ENCODE measurements around the gene HSPB6.

HSPB6 gene

DNA sequence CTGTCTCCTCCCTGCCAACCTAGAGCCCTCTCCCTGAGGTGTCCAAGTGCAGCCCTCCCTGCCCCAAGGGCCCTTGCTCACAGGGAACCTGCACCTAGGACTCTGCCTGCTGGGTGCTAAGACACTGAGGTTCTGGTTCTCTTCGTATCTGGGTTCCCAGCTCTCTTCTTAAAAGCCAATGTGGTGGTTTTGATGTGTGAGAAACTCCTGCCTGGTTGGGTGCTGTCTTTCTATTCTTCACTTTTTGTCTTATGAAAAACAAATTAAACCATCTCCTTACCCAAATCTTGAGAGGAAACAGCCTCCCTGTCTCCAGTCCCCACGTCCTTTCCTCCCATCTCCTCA, 43.4 kb downstream of the HSPB6 start:
- Histone ChIP-seq H3K36me3 (ENCODE audit: control insufficient read depth, insufficient read depth, low read length) (no peaks in the 10 kb centered on the region), H3K9me3 (ENCODE audit: control insufficient read depth, low read length) (no peaks in the 10 kb centered on the region), H3K27ac (no peak overlapping the region), H3K27me3 (ENCODE audit: control insufficient read depth, insufficient read depth, low read length) (no peaks in the 10 kb centered on the region), H2AFZ (no peak overlapping the region), H3K4me3 (ENCODE audit: low read depth, low read length) (no peak overlapping the region), H3K4me1 (peaks cover 7% of the 10 kb centered on the region), H3K4me2 (ENCODE audit: low read length) (no peak overlapping the region), H3K9ac (no peak overlapping the region), H3K79me2 (no peaks in the 10 kb centered on the region)
- TF ChIP-seq, protein P1, sequence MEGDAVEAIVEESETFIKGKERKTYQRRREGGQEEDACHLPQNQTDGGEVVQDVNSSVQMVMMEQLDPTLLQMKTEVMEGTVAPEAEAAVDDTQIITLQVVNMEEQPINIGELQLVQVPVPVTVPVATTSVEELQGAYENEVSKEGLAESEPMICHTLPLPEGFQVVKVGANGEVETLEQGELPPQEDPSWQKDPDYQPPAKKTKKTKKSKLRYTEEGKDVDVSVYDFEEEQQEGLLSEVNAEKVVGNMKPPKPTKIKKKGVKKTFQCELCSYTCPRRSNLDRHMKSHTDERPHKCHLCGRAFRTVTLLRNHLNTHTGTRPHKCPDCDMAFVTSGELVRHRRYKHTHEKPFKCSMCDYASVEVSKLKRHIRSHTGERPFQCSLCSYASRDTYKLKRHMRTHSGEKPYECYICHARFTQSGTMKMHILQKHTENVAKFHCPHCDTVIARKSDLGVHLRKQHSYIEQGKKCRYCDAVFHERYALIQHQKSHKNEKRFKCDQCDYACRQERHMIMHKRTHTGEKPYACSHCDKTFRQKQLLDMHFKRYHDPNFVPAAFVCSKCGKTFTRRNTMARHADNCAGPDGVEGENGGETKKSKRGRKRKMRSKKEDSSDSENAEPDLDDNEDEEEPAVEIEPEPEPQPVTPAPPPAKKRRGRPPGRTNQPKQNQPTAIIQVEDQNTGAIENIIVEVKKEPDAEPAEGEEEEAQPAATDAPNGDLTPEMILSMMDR (IDR thresholded peaks at IDR 0.05) = no peak

DNA sequence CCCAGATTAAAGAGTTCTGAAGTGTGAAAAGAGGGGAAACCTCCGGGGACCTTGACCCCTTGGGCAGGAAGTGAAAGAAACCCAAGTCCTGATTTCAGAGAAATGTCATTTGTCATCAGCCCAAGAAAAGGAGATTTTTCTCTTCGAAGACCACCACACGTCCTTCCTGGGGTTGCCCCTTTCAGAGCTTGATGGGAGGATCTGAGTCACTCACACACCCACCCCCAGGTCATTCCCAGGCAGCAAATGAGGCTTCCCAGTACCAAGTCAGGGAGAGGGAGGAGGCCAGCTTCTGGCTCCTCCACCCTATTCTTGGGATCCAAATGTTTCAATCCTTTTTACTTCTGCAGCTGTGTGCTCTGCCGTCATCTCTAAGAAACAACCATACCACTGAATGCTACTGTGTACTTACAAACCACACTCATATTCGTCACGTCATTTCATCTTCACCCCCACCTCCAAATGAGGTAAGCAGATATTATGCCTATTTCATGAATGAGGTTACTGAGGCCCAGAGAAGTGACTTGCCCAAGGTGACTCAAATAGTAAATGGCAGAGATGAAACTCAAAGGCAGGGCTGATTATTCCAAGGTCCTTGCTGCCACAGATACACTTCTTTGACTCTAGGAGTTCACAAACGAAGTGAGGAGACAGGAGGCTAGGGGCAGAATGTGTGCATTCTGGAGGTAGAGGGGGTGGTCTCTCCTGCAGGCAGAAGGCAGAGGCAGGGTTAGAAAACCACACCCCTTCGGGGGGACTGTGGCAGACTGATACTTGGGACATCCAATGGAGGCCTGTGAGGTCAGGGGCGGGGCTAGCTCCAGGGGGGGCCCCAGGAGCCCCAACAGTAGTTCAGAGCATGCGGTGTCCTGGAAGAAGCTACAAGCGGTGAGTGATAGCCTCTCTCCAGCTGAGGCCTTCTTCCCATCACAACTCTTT, 44.0 kb downstream of the HSPB6 start:
- no peak overlapping the region for H3K4me3 ChIP-seq (ENCODE audit: low read depth, low read length)
- no peak overlapping the region for H3K27ac ChIP-seq
- TF ChIP-seq, protein P1 (IDR thresholded peaks at IDR 0.05) = no peak
- H3K27me3 ChIP-seq (ENCODE audit: control insufficient read depth, insufficient read depth, low read length) = no peaks in the 10 kb centered on the region
- H3K9ac ChIP-seq = no peak overlapping the region
- peaks cover 7% of the 10 kb centered on the region for H3K4me1 ChIP-seq
- H3K9me3 ChIP-seq (ENCODE audit: control insufficient read depth, low read length) = no peaks in the 10 kb centered on the region
- H3K79me2 ChIP-seq = no peaks in the 10 kb centered on the region
- no peak overlapping the region for H2AFZ ChIP-seq
- no peak overlapping the region for H3K4me2 ChIP-seq (ENCODE audit: low read length)
- no peaks in the 10 kb centered on the region for H3K36me3 ChIP-seq (ENCODE audit: control insufficient read depth, insufficient read depth, low read length)

DNA sequence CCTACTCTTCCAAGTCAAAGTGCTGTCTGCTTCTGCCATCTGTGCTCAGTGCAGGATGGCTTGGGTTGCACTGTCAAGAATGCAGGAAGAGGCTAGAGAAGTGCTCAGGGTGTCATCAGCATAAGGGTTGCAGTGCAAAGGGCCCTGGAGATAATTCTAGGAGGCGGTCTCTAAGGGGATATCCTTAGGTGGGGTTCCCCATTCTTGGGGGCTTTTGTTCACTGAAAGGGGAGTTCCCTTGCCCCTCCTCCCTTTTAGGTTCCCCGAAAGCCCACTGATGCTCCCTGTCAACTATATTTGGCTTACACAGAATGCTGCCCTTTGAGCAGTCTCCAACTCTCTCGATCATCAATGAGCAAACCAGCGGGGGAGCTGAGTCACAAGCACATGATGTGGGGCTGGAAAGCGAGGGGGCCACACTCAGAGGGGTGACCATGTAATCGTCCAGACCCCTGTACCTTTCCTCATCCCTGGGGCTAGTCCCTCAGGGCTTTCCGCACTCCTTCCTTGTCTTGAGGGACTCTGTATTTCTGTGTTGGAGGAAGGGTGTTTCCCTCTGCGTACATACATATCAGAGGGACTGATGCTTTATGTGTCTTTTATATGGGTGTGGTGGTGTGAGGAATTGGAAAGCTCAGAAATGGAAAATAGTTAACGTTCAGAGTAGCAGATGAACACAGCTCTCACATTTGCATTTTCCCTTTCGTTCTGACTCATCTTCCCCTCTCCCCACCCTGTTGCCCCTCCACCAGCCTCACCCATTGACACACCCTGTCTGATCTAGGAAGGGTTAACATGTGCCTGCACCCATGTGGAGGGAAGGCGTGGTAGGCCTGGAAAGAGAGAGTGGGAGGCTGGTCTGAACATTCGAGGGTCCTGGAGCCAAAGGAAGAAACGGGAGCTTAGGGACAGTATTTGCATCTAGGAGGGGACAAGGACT, 45.8 kb downstream of the HSPB6 start:
- Histone ChIP-seq H3K27ac (no peak overlapping the region), H3K79me2 (no peaks in the 10 kb centered on the region), H3K4me2 (ENCODE audit: low read length) (no peak overlapping the region), H3K9me3 (ENCODE audit: control insufficient read depth, low read length) (no peaks in the 10 kb centered on the region), H3K4me3 (ENCODE audit: low read depth, low read length) (no peak overlapping the region), H3K9ac (no peak overlapping the region), H3K36me3 (ENCODE audit: control insufficient read depth, insufficient read depth, low read length) (no peaks in the 10 kb centered on the region), H3K4me1 (peaks cover 6% of the 10 kb centered on the region), H2AFZ (no peak overlapping the region), H3K27me3 (ENCODE audit: control insufficient read depth, insufficient read depth, low read length) (no peaks in the 10 kb centered on the region)
- TF ChIP-seq, protein P1 (IDR thresholded peaks at IDR 0.05) = no peak

DNA sequence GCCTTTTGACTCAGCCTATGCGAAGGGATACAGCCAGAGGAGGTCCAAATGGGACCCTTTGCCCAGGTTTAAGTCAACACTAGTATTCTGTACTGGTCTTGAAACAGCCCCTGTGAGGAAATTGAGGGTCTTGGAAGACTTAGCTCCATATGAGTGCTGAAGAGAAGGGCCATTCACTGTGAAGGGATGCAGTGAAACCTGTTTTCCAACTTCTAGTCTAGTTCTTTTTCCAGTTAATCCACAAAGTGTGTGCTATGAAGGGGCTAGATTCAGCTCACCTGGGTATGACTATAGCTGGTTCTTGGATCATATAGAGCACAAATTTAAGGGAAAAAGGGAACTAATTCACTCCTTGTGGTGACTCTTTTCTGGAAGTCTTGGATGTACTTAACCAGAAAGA, 48.4 kb downstream of the HSPB6 start:
- Histone ChIP-seq H3K79me2 (no peaks in the 10 kb centered on the region), H3K9me3 (ENCODE audit: control insufficient read depth, low read length) (no peaks in the 10 kb centered on the region), H3K4me3 (ENCODE audit: low read depth, low read length) (no peak overlapping the region), H3K27me3 (ENCODE audit: control insufficient read depth, insufficient read depth, low read length) (no peaks in the 10 kb centered on the region), H2AFZ (no peak overlapping the region), H3K4me1 (no peaks in the 10 kb centered on the region), H3K4me2 (ENCODE audit: low read length) (no peak overlapping the region), H3K9ac (no peak overlapping the region), H3K36me3 (ENCODE audit: control insufficient read depth, insufficient read depth, low read length) (no peaks in the 10 kb centered on the region), H3K27ac (no peak overlapping the region)
- TF ChIP-seq, protein P1 (IDR thresholded peaks at IDR 0.05) = no peak

Data from parathyroid adenoma (tissue), 2 donors.